GM18505 (cell line): Measurements from ENCODE around the gene NCOA7.
A peak's percentile ranks its signal among the peaks of the same experiment; 100 is the strongest.
"Not testable (repeated sequence)": the region's sequence is repeated elsewhere in the genome, so short reads cannot be mapped to it uniquely, and the experiment has no call there.

Source experiments
- ATAC-seq: cut with Tn5 transposase; IDR thresholded peaks from one replicate; pipeline ENCODE4 v1.9.1; 2021; ENCODE audit not compliant: unreplicated experiment
- POLR2A ChIP-seq: IDR thresholded peaks from 4 replicates; pipeline ENCODE4 v1.6.1; 2011; ENCODE audit warnings: borderline replicate concordance; ENCODE audit not compliant: insufficient read depth, insufficient read length; ENCODE audit errors: extremely low read depth

Gene NCOA7

GRCh38 chr6:125791820-125792165 lies 1.0 kb downstream of the NCOA7 start:
- no peak for ATAC-seq
- no peak for TF ChIP-seq POLR2A

GRCh38 chr6:125792172-125792571 lies 1.4 kb downstream of the NCOA7 start:
- no peak for ATAC-seq
- TF ChIP-seq POLR2A, result no peak

- no peak for TF ChIP-seq POLR2A
- ATAC-seq, result no peak
Measured at GRCh38 chr6:125792680-125793079, 1.9 kb downstream of the NCOA7 start.

- TF ChIP-seq POLR2A, result no peak
- no peak for ATAC-seq
Measured at GRCh38 chr6:125793280-125793679, 2.5 kb downstream of the NCOA7 start.

- TF ChIP-seq POLR2A, result no peak
- ATAC-seq, result no peak
Measured at GRCh38 chr6:125793863-125794262, 3.1 kb downstream of the NCOA7 start.

GRCh38 chr6:125794342-125795137 lies 3.8 kb downstream of the NCOA7 start:
- no peak for ATAC-seq
- TF ChIP-seq POLR2A, result no peak

GRCh38 chr6:125795301-125795700 lies 4.5 kb downstream of the NCOA7 start:
- ATAC-seq, result no peak
- TF ChIP-seq POLR2A, result no peak

GRCh38 chr6:125797120-125797885 lies 6.5 kb downstream of the NCOA7 start:
- ATAC-seq, result no peak
- TF ChIP-seq POLR2A, result no peak

- no peak for TF ChIP-seq POLR2A
- no peak for ATAC-seq
Measured at GRCh38 chr6:125797886-125798444, 7.2 kb downstream of the NCOA7 start.

- no peak for TF ChIP-seq POLR2A
- ATAC-seq, result peak; percentile 85
Measured at GRCh38 chr6:125798734-125799508, 8.2 kb downstream of the NCOA7 start.

GRCh38 chr6:125802383-125802782 lies 11.6 kb downstream of the NCOA7 start:
- no peak for ATAC-seq
- TF ChIP-seq POLR2A, result no peak

GRCh38 chr6:125802943-125803377 lies 12.2 kb downstream of the NCOA7 start:
- no peak for TF ChIP-seq POLR2A
- no peak for ATAC-seq

- TF ChIP-seq POLR2A, result no peak
- peak; percentile 60 for ATAC-seq
Measured at GRCh38 chr6:125804264-125804663, 13.5 kb downstream of the NCOA7 start.

- not testable (repeated sequence) for ATAC-seq
Measured at GRCh38 chr6:125804866-125805425, 14.2 kb downstream of the NCOA7 start.

GRCh38 chr6:125806813-125807212 lies 16.1 kb downstream of the NCOA7 start:
- no peak for ATAC-seq
- no peak for TF ChIP-seq POLR2A
